ENCODE measurements around the gene RCOR1.
"Not testable (repeated sequence)": the region's sequence is repeated elsewhere in the genome, so short reads cannot be mapped to it uniquely, and the experiment has no call there.

The RCOR1 gene

GRCh38 chr14:102610968-102611811, 18.7 kb downstream of the RCOR1 start:
- no peak overlapping the region for H3K4me2 ChIP-seq (ENCODE audit: low read length)
- H3K9ac ChIP-seq (ENCODE audit: low read length), result no peak overlapping the region
- no peaks in the 10 kb centered on the region for H3K27me3 ChIP-seq (ENCODE audit: insufficient read depth, low read length, poor library complexity)
- peaks cover 3% of the 10 kb centered on the region for H3K79me1 ChIP-seq (ENCODE audit: low read length)
- no peak overlapping the region for H3K56ac ChIP-seq (ENCODE audit: low read length)
- no peak overlapping the region for H2BK15ac ChIP-seq (replicated peaks; ENCODE audit: low read depth)
- no peaks in the 10 kb centered on the region for H3K36me3 ChIP-seq (ENCODE audit: control insufficient read depth, insufficient read depth, low read length)
- H3K4me1 ChIP-seq (ENCODE audit: control insufficient read depth, low read depth, low read length), result no peaks in the 10 kb centered on the region
- no peak overlapping the region for H2BK5ac ChIP-seq (ENCODE audit: low read length)
- H2BK120ac ChIP-seq (ENCODE audit: low read depth, low read length), result no peak overlapping the region
- H3K18ac ChIP-seq (ENCODE audit: low read length), result no peak overlapping the region
- no peak for DNase-seq
- H3K79me2 ChIP-seq (ENCODE audit: control insufficient read depth, insufficient read depth, low read length), result peaks cover 68% of the 10 kb centered on the region
- no peak overlapping the region for H3K4ac ChIP-seq (ENCODE audit: low read depth, low read length)
- H3K4me3 ChIP-seq (ENCODE audit: low read length), result no peak overlapping the region
- H4K5ac ChIP-seq (ENCODE audit: low read length), result no peak overlapping the region
- no peak overlapping the region for H4K8ac ChIP-seq (ENCODE audit: low read depth, low read length)
- H3K23ac ChIP-seq (ENCODE audit: low read length), result no peak overlapping the region
- no CpG with 5 or more reads among the region's 5 CpGs for WGBS (ENCODE audit: extremely low coverage, insufficient coverage, low lambda C conversion rate)
- no peak overlapping the region for H2AK5ac ChIP-seq (ENCODE audit: low read length)
- no peak overlapping the region for H3K27ac ChIP-seq (ENCODE audit: low read depth, low read length)

- Histone ChIP-seq H3K79me1 (ENCODE audit: low read length) (peaks cover 13% of the 10 kb centered on the region), H3K36me3 (ENCODE audit: control insufficient read depth, insufficient read depth, low read length) (no peaks in the 10 kb centered on the region), H2BK120ac (ENCODE audit: low read depth, low read length) (no peak overlapping the region), H3K23ac (ENCODE audit: low read length) (no peak overlapping the region), H3K9ac (ENCODE audit: low read length) (no peak overlapping the region), H3K4me3 (ENCODE audit: low read length) (no peak overlapping the region), H3K4ac (ENCODE audit: low read depth, low read length) (no peak overlapping the region), H3K79me2 (ENCODE audit: control insufficient read depth, insufficient read depth, low read length) (peaks cover 67% of the 10 kb centered on the region), H3K56ac (ENCODE audit: low read length) (no peak overlapping the region), H3K4me1 (ENCODE audit: control insufficient read depth, low read depth, low read length) (peaks cover 2% of the 10 kb centered on the region), H2BK15ac (replicated peaks; ENCODE audit: low read depth) (no peak overlapping the region), H4K8ac (ENCODE audit: low read depth, low read length) (no peak overlapping the region), H3K27ac (ENCODE audit: low read depth, low read length) (no peak overlapping the region), H2AK5ac (ENCODE audit: low read length) (no peak overlapping the region), H3K27me3 (ENCODE audit: insufficient read depth, low read length, poor library complexity) (no peaks in the 10 kb centered on the region), H4K5ac (ENCODE audit: low read length) (no peak overlapping the region), H3K4me2 (ENCODE audit: low read length) (no peak overlapping the region), H2BK5ac (ENCODE audit: low read length) (no peak overlapping the region), H3K18ac (ENCODE audit: low read length) (no peak overlapping the region)
- DNase-seq, result no peak
- no CpG with 5 or more reads among the region's 2 CpGs for WGBS (ENCODE audit: extremely low coverage, insufficient coverage, low lambda C conversion rate)
These were observed 23.9 kb downstream of the RCOR1 start for GRCh38 chr14:102616318-102616717.

GRCh38 chr14:102616799-102617198, 24.4 kb downstream of the RCOR1 start:
- Histone ChIP-seq H3K36me3 (ENCODE audit: control insufficient read depth, insufficient read depth, low read length) (no peaks in the 10 kb centered on the region), H3K27me3 (ENCODE audit: insufficient read depth, low read length, poor library complexity) (no peaks in the 10 kb centered on the region), H3K4me2 (ENCODE audit: low read length) (no peak overlapping the region), H2AK5ac (ENCODE audit: low read length) (no peak overlapping the region), H3K79me2 (ENCODE audit: control insufficient read depth, insufficient read depth, low read length) (peaks cover 66% of the 10 kb centered on the region), H3K18ac (ENCODE audit: low read length) (no peak overlapping the region), H3K9ac (ENCODE audit: low read length) (no peak overlapping the region), H3K4ac (ENCODE audit: low read depth, low read length) (no peak overlapping the region), H3K79me1 (ENCODE audit: low read length) (peaks cover 13% of the 10 kb centered on the region), H3K23ac (ENCODE audit: low read length) (no peak overlapping the region), H4K5ac (ENCODE audit: low read length) (no peak overlapping the region), H2BK120ac (ENCODE audit: low read depth, low read length) (no peak overlapping the region), H3K4me1 (ENCODE audit: control insufficient read depth, low read depth, low read length) (peaks cover 2% of the 10 kb centered on the region), H4K8ac (ENCODE audit: low read depth, low read length) (no peak overlapping the region), H2BK5ac (ENCODE audit: low read length) (no peak overlapping the region), H3K27ac (ENCODE audit: low read depth, low read length) (no peak overlapping the region), H2BK15ac (replicated peaks; ENCODE audit: low read depth) (no peak overlapping the region), H3K4me3 (ENCODE audit: low read length) (no peak overlapping the region), H3K56ac (ENCODE audit: low read length) (no peak overlapping the region)
- DNase-seq, result no peak
- no CpG with 5 or more reads among the region's 3 CpGs for WGBS (ENCODE audit: extremely low coverage, insufficient coverage, low lambda C conversion rate)

GRCh38 chr14:102619012-102619411, 26.6 kb downstream of the RCOR1 start:
- no CpG with 5 or more reads among the region's 6 CpGs for WGBS (ENCODE audit: extremely low coverage, insufficient coverage, low lambda C conversion rate)
- not testable (repeated sequence) for DNase-seq

GRCh38 chr14:102620413-102620812, 28.0 kb downstream of the RCOR1 start:
- no peak overlapping the region for H3K56ac ChIP-seq (ENCODE audit: low read length)
- no peak overlapping the region for H3K18ac ChIP-seq (ENCODE audit: low read length)
- H2BK15ac ChIP-seq (replicated peaks; ENCODE audit: low read depth), result no peak overlapping the region
- no peak overlapping the region for H3K27ac ChIP-seq (ENCODE audit: low read depth, low read length)
- peaks cover 2% of the 10 kb centered on the region for H3K4me1 ChIP-seq (ENCODE audit: control insufficient read depth, low read depth, low read length)
- no peak overlapping the region for H3K23ac ChIP-seq (ENCODE audit: low read length)
- H2BK120ac ChIP-seq (ENCODE audit: low read depth, low read length), result no peak overlapping the region
- no peak overlapping the region for H4K5ac ChIP-seq (ENCODE audit: low read length)
- no peak overlapping the region for H3K4me3 ChIP-seq (ENCODE audit: low read length)
- DNase-seq, result no peak
- H4K8ac ChIP-seq (ENCODE audit: low read depth, low read length), result no peak overlapping the region
- H3K9ac ChIP-seq (ENCODE audit: low read length), result no peak overlapping the region
- no peak overlapping the region for H3K4me2 ChIP-seq (ENCODE audit: low read length)
- no peaks in the 10 kb centered on the region for H3K27me3 ChIP-seq (ENCODE audit: insufficient read depth, low read length, poor library complexity)
- H3K4ac ChIP-seq (ENCODE audit: low read depth, low read length), result no peak overlapping the region
- H2AK5ac ChIP-seq (ENCODE audit: low read length), result no peak overlapping the region
- peaks cover 69% of the 10 kb centered on the region for H3K79me2 ChIP-seq (ENCODE audit: control insufficient read depth, insufficient read depth, low read length)
- no CpG with 5 or more reads among the region's 9 CpGs for WGBS (ENCODE audit: extremely low coverage, insufficient coverage, low lambda C conversion rate)
- peaks cover 15% of the 10 kb centered on the region for H3K79me1 ChIP-seq (ENCODE audit: low read length)
- H2BK5ac ChIP-seq (ENCODE audit: low read length), result no peak overlapping the region
- no peaks in the 10 kb centered on the region for H3K36me3 ChIP-seq (ENCODE audit: control insufficient read depth, insufficient read depth, low read length)

More at GRCh38 chr14:102619012-102619411, 26.6 kb downstream of the RCOR1 start:
- H3K4me2 ChIP-seq (ENCODE audit: low read length); H3K4ac ChIP-seq (ENCODE audit: low read depth, low read length); H3K4me3 ChIP-seq (ENCODE audit: low read length); H2BK5ac ChIP-seq (ENCODE audit: low read length); H2AK5ac ChIP-seq (ENCODE audit: low read length); H4K5ac ChIP-seq (ENCODE audit: low read length); H3K36me3 ChIP-seq (ENCODE audit: control insufficient read depth, insufficient read depth, low read length); H3K4me1 ChIP-seq (ENCODE audit: control insufficient read depth, low read depth, low read length); H3K18ac ChIP-seq (ENCODE audit: low read length); H3K27ac ChIP-seq (ENCODE audit: low read depth, low read length); H4K8ac ChIP-seq (ENCODE audit: low read depth, low read length); H2BK120ac ChIP-seq (ENCODE audit: low read depth, low read length); H2BK15ac ChIP-seq (replicated peaks; ENCODE audit: low read depth); H3K9ac ChIP-seq (ENCODE audit: low read length); H3K27me3 ChIP-seq (ENCODE audit: insufficient read depth, low read length, poor library complexity); H3K56ac ChIP-seq (ENCODE audit: low read length); H3K23ac ChIP-seq (ENCODE audit: low read length): not testable (repeated sequence)
- Histone ChIP-seq H3K79me1 (ENCODE audit: low read length) (peaks cover 11% of the 10 kb centered on the region), H3K79me2 (ENCODE audit: control insufficient read depth, insufficient read depth, low read length) (peaks cover 62% of the 10 kb centered on the region)

Data from mesendoderm (in vitro differentiated cells).